ENCODE results near the gene SYNPR. TPM values are rescaled to one million over a fixed set of nuclear protein-coding genes. Genes with fewer than 3 reads are reported as not detected.

Gene SYNPR
- total RNA-seq, 1 experiment from 2014 or later, result not detected

DNA sequence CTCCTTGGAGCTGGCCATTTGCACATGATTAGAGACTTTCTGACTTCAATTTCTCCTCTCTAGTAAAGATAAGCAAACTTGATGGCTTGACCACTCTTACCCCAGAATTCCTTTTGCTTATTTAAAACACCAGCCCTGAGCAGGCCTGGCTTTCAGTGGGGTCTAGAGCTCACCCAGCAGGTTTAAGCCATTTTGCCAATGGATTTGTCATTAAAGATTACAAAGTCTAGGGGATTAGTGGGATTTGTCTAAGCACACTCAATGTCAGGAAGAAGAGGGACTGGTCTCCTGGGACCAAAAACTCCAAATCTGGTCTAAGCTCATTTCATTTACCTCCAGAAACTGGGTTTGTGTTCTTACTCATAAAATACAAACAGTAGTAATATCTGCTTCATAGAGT, 317.1 kb downstream of the SYNPR start:
- Histone ChIP-seq H3K4me1 (ENCODE audit: insufficient read depth, low read length) (no peaks in the 10 kb centered on the region), H3K9me3 (ENCODE audit: low read length) (no peaks in the 10 kb centered on the region; the same call in 1 of the 2 replicates), H3K27me3 (ENCODE audit: low read length) (peaks cover 7% of the 10 kb centered on the region; the same call in 1 of the 2 replicates), H3K79me2 (ENCODE audit: low read length) (no peaks in the 10 kb centered on the region), H3K4me2 (ENCODE audit: low read length) (no peak overlapping the region), H3K9ac (ENCODE audit: low read length) (no peak overlapping the region), H3K36me3 (ENCODE audit: low read depth, low read length) (no peaks in the 10 kb centered on the region), H3K4me3 (ENCODE audit: low read length) (no peak overlapping the region), H4K20me1 (ENCODE audit: low read length) (no peaks in the 10 kb centered on the region), H2AFZ (ENCODE audit: low read length) (no peak overlapping the region), H3K9me2 (replicated peaks; ENCODE audit: low read length) (no peaks in the 10 kb centered on the region), H3F3A (ENCODE audit: low read length, unreplicated experiment) (no peaks in the 10 kb centered on the region), H3K27ac (ENCODE audit: low read length) (no peak overlapping the region)
- POLR2A ChIA-PET (ENCODE audit: unreplicated experiment), result no interaction called here
- DNase-seq, result no peak
- CTCF ChIA-PET, result no interaction called here
- TF ChIP-seq EZH2phosphoT487 (IDR thresholded peaks at IDR 0.05; ENCODE audit: borderline replicate concordance, low read length), result no peak
- TF ChIP-seq EZH2 (IDR thresholded peaks at IDR 0.05; ENCODE audit: low read length, unreplicated experiment), result no peak
- TF ChIP-seq, protein P1, sequence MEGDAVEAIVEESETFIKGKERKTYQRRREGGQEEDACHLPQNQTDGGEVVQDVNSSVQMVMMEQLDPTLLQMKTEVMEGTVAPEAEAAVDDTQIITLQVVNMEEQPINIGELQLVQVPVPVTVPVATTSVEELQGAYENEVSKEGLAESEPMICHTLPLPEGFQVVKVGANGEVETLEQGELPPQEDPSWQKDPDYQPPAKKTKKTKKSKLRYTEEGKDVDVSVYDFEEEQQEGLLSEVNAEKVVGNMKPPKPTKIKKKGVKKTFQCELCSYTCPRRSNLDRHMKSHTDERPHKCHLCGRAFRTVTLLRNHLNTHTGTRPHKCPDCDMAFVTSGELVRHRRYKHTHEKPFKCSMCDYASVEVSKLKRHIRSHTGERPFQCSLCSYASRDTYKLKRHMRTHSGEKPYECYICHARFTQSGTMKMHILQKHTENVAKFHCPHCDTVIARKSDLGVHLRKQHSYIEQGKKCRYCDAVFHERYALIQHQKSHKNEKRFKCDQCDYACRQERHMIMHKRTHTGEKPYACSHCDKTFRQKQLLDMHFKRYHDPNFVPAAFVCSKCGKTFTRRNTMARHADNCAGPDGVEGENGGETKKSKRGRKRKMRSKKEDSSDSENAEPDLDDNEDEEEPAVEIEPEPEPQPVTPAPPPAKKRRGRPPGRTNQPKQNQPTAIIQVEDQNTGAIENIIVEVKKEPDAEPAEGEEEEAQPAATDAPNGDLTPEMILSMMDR (conservative IDR thresholded peaks at IDR 0.05; ENCODE audit: low read depth, low read length), result no peak
- no peak for ATAC-seq
- intact Hi-C loops (cut with micrococcal nuclease), result no loop called here
- no TSS peak for BruUV-seq (replicated peaks)

DNA sequence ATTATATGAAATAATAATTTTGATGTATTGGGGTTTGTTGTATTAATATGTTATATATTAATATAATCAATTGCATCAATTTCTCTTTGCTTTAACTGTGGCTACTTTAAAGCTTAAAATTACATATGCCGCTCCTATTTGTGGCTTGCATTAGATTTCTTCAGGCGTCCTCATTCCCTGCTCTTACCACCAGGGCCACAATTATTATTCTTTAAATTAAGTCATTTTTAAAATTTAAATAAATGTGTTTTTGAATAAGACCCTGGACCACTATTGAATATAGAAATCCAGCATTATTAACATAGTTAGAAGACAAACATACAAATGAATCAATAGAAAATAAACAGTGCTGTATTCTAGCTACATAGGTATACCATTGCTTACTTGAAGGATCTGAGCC, 318.9 kb downstream of the SYNPR start:
- ATAC-seq (no peak), DNase-seq (no peak)
- Histone ChIP-seq H4K20me1 (ENCODE audit: low read length) (no peaks in the 10 kb centered on the region), H3F3A (ENCODE audit: low read length, unreplicated experiment) (no peaks in the 10 kb centered on the region), H2AFZ (ENCODE audit: low read length) (no peak overlapping the region), H3K27ac (ENCODE audit: low read length) (no peak overlapping the region), H3K9me2 (replicated peaks; ENCODE audit: low read length) (no peaks in the 10 kb centered on the region), H3K79me2 (ENCODE audit: low read length) (no peaks in the 10 kb centered on the region), H3K27me3 (ENCODE audit: low read length) (peaks cover 9% of the 10 kb centered on the region; the same call in 1 of the 2 replicates), H3K4me1 (ENCODE audit: insufficient read depth, low read length) (no peaks in the 10 kb centered on the region), H3K4me3 (ENCODE audit: low read length) (no peak overlapping the region), H3K36me3 (ENCODE audit: low read depth, low read length) (no peaks in the 10 kb centered on the region), H3K9me3 (ENCODE audit: low read length) (no peaks in the 10 kb centered on the region; the same call in 1 of the 2 replicates), H3K9ac (ENCODE audit: low read length) (no peak overlapping the region), H3K4me2 (ENCODE audit: low read length) (no peak overlapping the region)
- intact Hi-C loops (cut with micrococcal nuclease), result no loop called here
- CTCF ChIA-PET, result no interaction called here
- POLR2A ChIA-PET (ENCODE audit: unreplicated experiment), result no interaction called here
- BruUV-seq (replicated peaks), result no TSS peak
- TF ChIP-seq EZH2 (IDR thresholded peaks at IDR 0.05; ENCODE audit: low read length, unreplicated experiment) (no peak), EZH2phosphoT487 (IDR thresholded peaks at IDR 0.05; ENCODE audit: borderline replicate concordance, low read length) (no peak)
- TF ChIP-seq, protein P1 (conservative IDR thresholded peaks at IDR 0.05; ENCODE audit: low read depth, low read length), result no peak

DNA sequence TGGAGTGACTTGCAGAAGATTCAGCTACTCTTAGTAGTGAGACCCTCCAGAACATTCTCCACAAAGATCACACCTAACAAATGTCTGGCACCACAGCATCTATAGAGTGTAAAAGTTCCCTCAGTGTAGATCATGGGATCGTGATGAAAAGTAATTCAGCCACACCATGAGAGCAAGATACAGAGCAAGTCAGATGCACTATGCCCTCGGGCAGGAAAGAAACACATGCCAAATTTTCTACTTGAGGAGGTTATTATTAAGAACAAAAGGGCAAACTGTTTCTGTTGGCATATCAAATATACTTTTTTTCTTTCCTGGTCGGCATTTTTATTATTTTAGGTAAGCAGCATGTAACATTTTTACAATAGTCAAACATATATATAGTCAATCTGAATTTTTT, 329.6 kb downstream of the SYNPR start:
- CTCF ChIA-PET, result no interaction called here
- no peaks in the 10 kb centered on the region for H3K4me1 ChIP-seq (ENCODE audit: insufficient read depth, low read length)
- no peak overlapping the region for H3K4me3 ChIP-seq (ENCODE audit: low read length)
- peaks cover 8% of the 10 kb centered on the region; the same call in 1 of the 2 replicates for H3K27me3 ChIP-seq (ENCODE audit: low read length)
- DNase-seq (no peak), ATAC-seq (no peak)
- POLR2A ChIA-PET (ENCODE audit: unreplicated experiment), result no interaction called here
- H3K79me2 ChIP-seq (ENCODE audit: low read length), result no peaks in the 10 kb centered on the region
- H3K4me2 ChIP-seq (ENCODE audit: low read length), result no peak overlapping the region
- no peaks in the 10 kb centered on the region for H3K9me2 ChIP-seq (replicated peaks; ENCODE audit: low read length)
- no peaks in the 10 kb centered on the region for H4K20me1 ChIP-seq (ENCODE audit: low read length)
- no peak overlapping the region for H3K9ac ChIP-seq (ENCODE audit: low read length)
- BruUV-seq (replicated peaks), result no TSS peak
- no peaks in the 10 kb centered on the region for H3K36me3 ChIP-seq (ENCODE audit: low read depth, low read length)
- H3K9me3 ChIP-seq (ENCODE audit: low read length), result no peaks in the 10 kb centered on the region
- H3F3A ChIP-seq (ENCODE audit: low read length, unreplicated experiment), result no peaks in the 10 kb centered on the region
- H3K27ac ChIP-seq (ENCODE audit: low read length), result no peak overlapping the region
- no peak overlapping the region for H2AFZ ChIP-seq (ENCODE audit: low read length)
- intact Hi-C loops (cut with micrococcal nuclease), result no loop called here
- TF ChIP-seq EZH2phosphoT487 (IDR thresholded peaks at IDR 0.05; ENCODE audit: borderline replicate concordance, low read length) (no peak), EZH2 (IDR thresholded peaks at IDR 0.05; ENCODE audit: low read length, unreplicated experiment) (no peak)
- TF ChIP-seq, protein P1 (conservative IDR thresholded peaks at IDR 0.05; ENCODE audit: low read depth, low read length), result no peak

All from PC-3 (cell line).